GM23248 (cell line): ENCODE measurements around the gene ITGB3BP. TPM values are rescaled to one million over a fixed set of nuclear protein-coding genes. Genes with fewer than 3 reads are reported as not detected.
A peak's percentile ranks its signal among the peaks of the same experiment; 100 is the strongest.

ENCODE experiments used
- DNase-seq: peaks from one replicate; pipeline ENCODE4 v3.0.0-alpha.2; 2015
- H2AFZ ChIP-seq: fragments of 200-600 bp; sonication (generic); 2 replicates; pipeline ENCODE4 v1.6.1; 2016; ENCODE audit warnings: antibody characterized with exemption
- H3F3A ChIP-seq: fragments of 200-600 bp; sonication (generic); 2 replicates; pipeline ENCODE4 v1.6.1; 2016; ENCODE audit warnings: mild to moderate bottlenecking, antibody characterized with exemption, mixed run types; ENCODE audit not compliant: insufficient read depth
- H3K27ac ChIP-seq: fragments of 200-600 bp; sonication (generic); 2 replicates; pipeline ENCODE4 v1.5.1; 2016; ENCODE audit warnings: mild to moderate bottlenecking
- H3K27me3 ChIP-seq: fragments of 200-600 bp; sonication (generic); replicated peaks from 2 replicates; pipeline ENCODE4 v1.6.1; 2016; ENCODE audit warnings: mild to moderate bottlenecking; ENCODE audit not compliant: insufficient read depth
- H3K36me3 ChIP-seq: fragments of 200-600 bp; sonication (generic); 2 replicates; pipeline ENCODE4 v1.6.1; 2016; ENCODE audit warnings: low read depth, mild to moderate bottlenecking
- H3K4me1 ChIP-seq: fragments of 200-600 bp; sonication (generic); 2 replicates; pipeline ENCODE4 v1.6.1; 2016; ENCODE audit warnings: mild to moderate bottlenecking; ENCODE audit not compliant: insufficient read depth
- H3K4me2 ChIP-seq: fragments of 200-600 bp; sonication (generic); one replicate; pipeline ENCODE4 v1.6.1; 2016; ENCODE audit warnings: mild to moderate bottlenecking; ENCODE audit not compliant: unreplicated experiment
- H3K4me3 ChIP-seq: fragments of 200-600 bp; sonication (generic); 2 replicates; pipeline ENCODE4 v1.5.1; 2016; ENCODE audit warnings: mild to moderate bottlenecking
- H3K79me2 ChIP-seq: fragments of 200-600 bp; sonication (generic); 2 replicates; pipeline ENCODE4 v1.6.1; 2016; ENCODE audit warnings: mild to moderate bottlenecking; ENCODE audit not compliant: insufficient read depth
- H3K9ac ChIP-seq: fragments of 200-600 bp; sonication (generic); 2 replicates; pipeline ENCODE4 v1.6.1; 2016; ENCODE audit warnings: mild to moderate bottlenecking
- H3K9me2 ChIP-seq: fragments of 200-600 bp; sonication (generic); 2 replicates; pipeline ENCODE4 v1.6.1; 2016; ENCODE audit warnings: mixed run types, mild to moderate bottlenecking, moderate library complexity; ENCODE audit not compliant: insufficient read depth
- H3K9me3 ChIP-seq: fragments of 200-600 bp; sonication (generic); one replicate; pipeline ENCODE4 v1.6.1; 2017; ENCODE audit warnings: low read depth
- H4K20me1 ChIP-seq: fragments of 200-600 bp; sonication (generic); 2 replicates; pipeline ENCODE4 v1.6.0; 2016; ENCODE audit not compliant: insufficient read depth
- EZH2 ChIP-seq: fragments of 200-600 bp; sonication (generic); IDR thresholded peaks from 2 replicates; pipeline ENCODE4 v1.6.1; 2018; ENCODE audit warnings: antibody characterized with exemption, mild to moderate bottlenecking; ENCODE audit not compliant: insufficient read depth, poor library complexity, severe bottlenecking
- EZH2phosphoT487 ChIP-seq: fragments of 200-600 bp; sonication (generic); IDR thresholded peaks from 2 replicates; pipeline ENCODE4 v1.6.1; 2018; ENCODE audit warnings: antibody characterized with exemption, moderate library complexity, mild to moderate bottlenecking, low read depth; ENCODE audit not compliant: insufficient read depth
- WGBS, 2 experiments: methylation state at CpG; one replicate each; pipeline ENCODE4 v1.1.6; 2015 to 2017; ENCODE audit warnings: low lambda C conversion rate in 2 of 2, low coverage in 1 of 2; ENCODE audit errors: missing lambda C conversion rate in 2 of 2; 5-methylcytosine and 5-hydroxymethylcytosine counted together
- in situ Hi-C: fragments of 300-500 bp; cut with MboI; formaldehyde crosslinking; loops from 2 replicates; pipeline ENCODE4 v1.15.0; 2020
- polyA plus RNA-seq: library from polyadenylated mRNA; unstranded; fragments of >200 nt; fragmentation: Nextera tagmentation; extraction: Ambion mirVana; gene quantifications from 2 replicates; pipeline ENCODE4 v1.2.1, GENCODE V29; 2016
- total RNA-seq: library from RNA; depleted of rRNA; stranded (reverse); fragments of >200 nt; shearing (Covaris generic); gene quantifications from 2 replicates; pipeline ENCODE4 v1.2.3, GENCODE V29; 2014

The ITGB3BP gene
- total and polyA plus RNA-seq, 2 experiments from 2014 or later, result 10.3 to 26.1 TPM

GRCh38 chr1:63537006-63537405, 14.0 kb upstream of the ITGB3BP start:
- no peak overlapping the region for H2AFZ ChIP-seq
- WGBS, 2 experiments, result 65 to 70% methylated on average over 2 of the region's 2 CpGs
- H3F3A ChIP-seq, result no peaks in the 10 kb centered on the region
- in situ Hi-C loops, result no loop called here
- TF ChIP-seq EZH2, result no peak
- no peak for TF ChIP-seq EZH2phosphoT487
- no peaks in the 10 kb centered on the region for H3K9me2 ChIP-seq
- H3K9ac ChIP-seq, result no peak overlapping the region
- H3K9me3 ChIP-seq, result no peaks in the 10 kb centered on the region
- H3K36me3 ChIP-seq, result peaks cover 5% of the 10 kb centered on the region; the same call in 1 of the 2 replicates
- no peak overlapping the region for H3K27ac ChIP-seq
- H4K20me1 ChIP-seq, result no peaks in the 10 kb centered on the region
- H3K4me2 ChIP-seq, result no peak overlapping the region
- no peaks in the 10 kb centered on the region for H3K4me1 ChIP-seq
- no peaks in the 10 kb centered on the region for H3K79me2 ChIP-seq
- DNase-seq, result no peak
- H3K27me3 ChIP-seq, result no peaks in the 10 kb centered on the region
- H3K4me3 ChIP-seq, result no peak overlapping the region

- no peak overlapping the region for H3K4me2 ChIP-seq
- H3K9me2 ChIP-seq, result no peaks in the 10 kb centered on the region
- no peaks in the 10 kb centered on the region for H3K4me1 ChIP-seq
- in situ Hi-C loops, result no loop called here
- H3F3A ChIP-seq, result no peaks in the 10 kb centered on the region
- no peak for TF ChIP-seq EZH2phosphoT487
- TF ChIP-seq EZH2, result no peak
- no peak overlapping the region for H3K4me3 ChIP-seq
- H3K9me3 ChIP-seq, result no peaks in the 10 kb centered on the region
- no peak overlapping the region for H2AFZ ChIP-seq
- H3K9ac ChIP-seq, result no peak overlapping the region
- no peak for DNase-seq
- H3K27me3 ChIP-seq, result no peaks in the 10 kb centered on the region
- peaks cover 5% of the 10 kb centered on the region; the same call in 1 of the 2 replicates for H3K36me3 ChIP-seq
- no peaks in the 10 kb centered on the region for H3K79me2 ChIP-seq
- H4K20me1 ChIP-seq, result no peaks in the 10 kb centered on the region
- H3K27ac ChIP-seq, result no peak overlapping the region
These were observed 11.4 kb upstream of the ITGB3BP start for GRCh38 chr1:63534406-63534805.

GRCh38 chr1:63533931-63534330, 10.9 kb upstream of the ITGB3BP start:
- no peak overlapping the region for H3K9ac ChIP-seq
- H3F3A ChIP-seq, result no peaks in the 10 kb centered on the region
- in situ Hi-C loops, result no loop called here
- no peaks in the 10 kb centered on the region for H3K4me1 ChIP-seq
- no peaks in the 10 kb centered on the region for H3K27me3 ChIP-seq
- H3K79me2 ChIP-seq, result no peaks in the 10 kb centered on the region
- no peak overlapping the region for H3K4me3 ChIP-seq
- H3K4me2 ChIP-seq, result no peak overlapping the region
- H3K9me2 ChIP-seq, result no peaks in the 10 kb centered on the region
- H3K36me3 ChIP-seq, result peaks cover 5% of the 10 kb centered on the region; the same call in 1 of the 2 replicates
- no peak overlapping the region for H2AFZ ChIP-seq
- no peak overlapping the region for H3K27ac ChIP-seq
- no peak for TF ChIP-seq EZH2phosphoT487
- no peak for DNase-seq
- no peaks in the 10 kb centered on the region for H3K9me3 ChIP-seq
- no peaks in the 10 kb centered on the region for H4K20me1 ChIP-seq
- 95 to 100% methylated on average over 1 of the region's 1 CpG for WGBS, 2 experiments

- no peaks in the 10 kb centered on the region for H3F3A ChIP-seq
- H3K9ac ChIP-seq, result no peak overlapping the region
- H3K4me1 ChIP-seq, result no peaks in the 10 kb centered on the region
- 82 to 89% methylated on average over 1 of the region's 1 CpG for WGBS, 2 experiments
- no peak overlapping the region for H3K27ac ChIP-seq
- in situ Hi-C loops, result no loop called here
- H3K4me2 ChIP-seq, result no peak overlapping the region
- H2AFZ ChIP-seq, result no peak overlapping the region
- TF ChIP-seq EZH2phosphoT487 (no peak), EZH2 (no peak)
- H3K27me3 ChIP-seq, result no peaks in the 10 kb centered on the region
- peaks cover 5% of the 10 kb centered on the region; the same call in 1 of the 2 replicates for H3K36me3 ChIP-seq
- no peaks in the 10 kb centered on the region for H3K79me2 ChIP-seq
- no peaks in the 10 kb centered on the region for H3K9me2 ChIP-seq
- DNase-seq, result no peak
- H4K20me1 ChIP-seq, result no peaks in the 10 kb centered on the region
- no peaks in the 10 kb centered on the region for H3K9me3 ChIP-seq
- no peak overlapping the region for H3K4me3 ChIP-seq
These were observed 9.7 kb upstream of the ITGB3BP start for GRCh38 chr1:63532727-63533126.

- peak; percentile 37 for DNase-seq
These were observed 1.2 kb upstream of the ITGB3BP start for GRCh38 chr1:63524201-63524600.

More at GRCh38 chr1:63524201-63524600, 1.2 kb upstream of the ITGB3BP start:
- TF ChIP-seq EZH2, result no peak
- TF ChIP-seq EZH2phosphoT487, result no peak
- Histone ChIP-seq H3K9me2 (no peaks in the 10 kb centered on the region), H3K79me2 (peaks cover 57% of the 10 kb centered on the region), H4K20me1 (no peaks in the 10 kb centered on the region), H3K4me2 (peak overlapping the region; percentile 89), H3F3A (peaks cover 17% of the 10 kb centered on the region), H3K4me3 (peak overlapping the region; percentile 97), H3K4me1 (peaks cover 13% of the 10 kb centered on the region), H3K27me3 (no peaks in the 10 kb centered on the region), H3K36me3 (no peaks in the 10 kb centered on the region), H2AFZ (peak overlapping the region; percentile 99), H3K9me3 (no peaks in the 10 kb centered on the region), H3K27ac (peak overlapping the region; percentile 97), H3K9ac (peak overlapping the region; percentile 93)
- 32 to 34% methylated on average over 3 of the region's 3 CpGs for WGBS, 2 experiments
- in situ Hi-C loops, result no loop called here
